SU-DHL-6 (cell line): ENCODE results near the gene SDK1.

Experiments
- H2AFZ ChIP-seq: fragments of 200-600 bp; sonication (generic); 2 replicates; pipeline ENCODE4 v1.6.1; 2014; ENCODE audit warnings: low read depth, mild to moderate bottlenecking, moderate library complexity, mixed read lengths, antibody characterized with exemption, low read length; ENCODE audit not compliant: severe bottlenecking
- H3F3A ChIP-seq: fragments of 200-600 bp; shearing (Covaris generic); 2 replicates; pipeline ENCODE4 v1.6.0; 2016; ENCODE audit warnings: antibody characterized with exemption, mild to moderate bottlenecking; ENCODE audit not compliant: insufficient read depth
- H3K27ac ChIP-seq: fragments of 200-600 bp; sonication (generic); 2 replicates; pipeline ENCODE4 v1.5.1; 2016; ENCODE audit warnings: low read depth, mild to moderate bottlenecking, low read length, moderate library complexity, mixed read lengths
- H3K27me3 ChIP-seq: fragments of 200-600 bp; sonication (generic), shearing (Covaris generic); 2 replicates; pipeline ENCODE4 v1.6.0; 2014; ENCODE audit warnings: mild to moderate bottlenecking, low read length
- H3K36me3 ChIP-seq: fragments of 200-600 bp; sonication (generic); 2 replicates; pipeline ENCODE4 v1.6.1; 2014; ENCODE audit warnings: mild to moderate bottlenecking, low read length, mixed read lengths
- H3K4me2 ChIP-seq: fragments of 300-600, 200-600 bp; shearing (Covaris generic), sonication (generic); 2 replicates; pipeline ENCODE4 v1.6.0; 2014; ENCODE audit warnings: low read length, low read depth, mild to moderate bottlenecking; ENCODE audit not compliant: poor library complexity, severe bottlenecking
- H3K4me3 ChIP-seq: fragments of 200-600 bp; sonication (generic); 2 replicates; pipeline ENCODE4 v1.5.1; 2014; ENCODE audit warnings: antibody characterized with exemption, low read length, mild to moderate bottlenecking, mixed read lengths; ENCODE audit not compliant: insufficient read depth, poor library complexity, severe bottlenecking
- H3K79me2 ChIP-seq: fragments of 200-600 bp; sonication (generic); 2 replicates; pipeline ENCODE4 v1.6.1; 2014; ENCODE audit warnings: mild to moderate bottlenecking, low read length, moderate library complexity; ENCODE audit not compliant: insufficient read depth
- H3K9ac ChIP-seq: fragments of 200-600 bp; sonication (generic); 2 replicates; pipeline ENCODE4 v1.7.0; 2014; ENCODE audit warnings: mild to moderate bottlenecking, low read length
- H3K9me2 ChIP-seq: fragments of 200-600 bp; sonication (generic); replicated peaks from 2 replicates; pipeline ENCODE4 v1.6.1; 2014; ENCODE audit warnings: low read length; ENCODE audit not compliant: insufficient read depth
- H3K9me3 ChIP-seq: fragments of 200-600 bp; sonication (generic); 2 replicates; pipeline ENCODE4 v1.6.1; 2014; ENCODE audit warnings: low read length, mixed read lengths; ENCODE audit not compliant: insufficient read depth
- H4K20me1 ChIP-seq: fragments of 200-600 bp; sonication (generic); 2 replicates; pipeline ENCODE4 v1.6.1; 2014; ENCODE audit warnings: low read depth, mild to moderate bottlenecking, antibody characterized with exemption, low read length, moderate library complexity, mixed read lengths
- CTCF ChIP-seq: fragments of 200-600 bp; sonication (generic); IDR thresholded peaks from one replicate; pipeline ENCODE4 v1.5.1; 2017; ENCODE audit warnings: antibody characterized with exemption, mild to moderate bottlenecking, low read length, moderate library complexity; ENCODE audit not compliant: insufficient read depth, poor library complexity, severe bottlenecking
- EZH2phosphoT487 ChIP-seq: fragments of 200-600 bp; sonication (generic), shearing (Covaris generic); conservative IDR thresholded peaks from 2 replicates; pipeline ENCODE4 v1.6.1; 2018; ENCODE audit warnings: mild to moderate bottlenecking, antibody characterized with exemption, low read length, moderate library complexity, mixed read lengths

Gene SDK1

GRCh38 chr7:3630081-3630480, 329.0 kb downstream of the SDK1 start:
- 0 out of 2 replicates have a peak, but pooled peaks cover 7% of the 10 kb centered on the region for H3K36me3 ChIP-seq
- H3K9me2 ChIP-seq: no peaks in the 10 kb centered on the region
- no peaks in the 10 kb centered on the region for H3K79me2 ChIP-seq
- no peak overlapping the region for H3K9ac ChIP-seq
- H4K20me1 ChIP-seq: no peaks in the 10 kb centered on the region
- TF ChIP-seq EZH2phosphoT487 (no peak), CTCF (no peak)
- no peak overlapping the region for H3K4me3 ChIP-seq
- no peaks in the 10 kb centered on the region for H3F3A ChIP-seq
- H2AFZ ChIP-seq: no peak overlapping the region
- no peaks in the 10 kb centered on the region for H3K9me3 ChIP-seq
- no peak overlapping the region for H3K4me2 ChIP-seq
- H3K27ac ChIP-seq: no peak overlapping the region
- H3K27me3 ChIP-seq: peaks cover 3% of the 10 kb centered on the region; the same call in 1 of the 2 replicates

- Histone ChIP-seq H3K4me3 (no peak overlapping the region), H3K4me2 (no peak overlapping the region), H3K9me2 (no peaks in the 10 kb centered on the region), H3K79me2 (no peaks in the 10 kb centered on the region), H3K36me3 (0 out of 2 replicates have a peak, but pooled peaks cover 7% of the 10 kb centered on the region), H4K20me1 (no peaks in the 10 kb centered on the region), H3F3A (no peaks in the 10 kb centered on the region), H3K9ac (no peak overlapping the region), H3K27me3 (peaks cover 3% of the 10 kb centered on the region; the same call in 1 of the 2 replicates), H3K27ac (no peak overlapping the region), H3K9me3 (no peaks in the 10 kb centered on the region), H2AFZ (no peak overlapping the region)
- no peak for TF ChIP-seq CTCF
- TF ChIP-seq EZH2phosphoT487: no peak
Measured at GRCh38 chr7:3634396-3634795, 333.3 kb downstream of the SDK1 start.

- Histone ChIP-seq H3K27me3 (peaks cover 3% of the 10 kb centered on the region; the same call in 1 of the 2 replicates), H3K4me3 (no peak overlapping the region), H3K4me2 (no peak overlapping the region), H2AFZ (no peak overlapping the region), H3K9me2 (no peaks in the 10 kb centered on the region), H3K9me3 (no peaks in the 10 kb centered on the region), H4K20me1 (no peaks in the 10 kb centered on the region), H3K36me3 (no peaks in the 10 kb centered on the region), H3K9ac (no peak overlapping the region), H3F3A (no peaks in the 10 kb centered on the region), H3K27ac (no peak overlapping the region), H3K79me2 (no peaks in the 10 kb centered on the region)
- TF ChIP-seq EZH2phosphoT487: no peak
- TF ChIP-seq CTCF: no peak
Measured at GRCh38 chr7:3636131-3636860, 335.2 kb downstream of the SDK1 start.
